Stimulated activated CD4-positive, alpha-beta T cell treated with anti-CD3 and anti-CD28 coated beads, Interleukin-2, amount 100 ng/mL, for 24 hours (primary cell): Measurements from ENCODE around the gene SPTLC1.
"Not testable (repeated sequence)": the region's sequence is repeated elsewhere in the genome, so short reads cannot be mapped to it uniquely, and the experiment has no call there.

Experiments used
- DNase-seq, 2 donors: peaks; one replicate each; pipeline ENCODE4 v3.0.0-alpha.2; 2020

SPTLC1 gene

GRCh38 chr9:92115071-92115858 lies at the start of gene SPTLC1:
Gene SPTLC1 (minus strand): TSS chr9:92115413. CDS start chr9:92115370, 43 bp downstream.
- DNase-seq, result peak; percentile 94 to 95

- DNase-seq, result no peak
Observed at GRCh38 chr9:92164975-92165374, 49.8 kb upstream of the SPTLC1 start.

GRCh38 chr9:92164490-92164889 lies 49.3 kb upstream of the SPTLC1 start:
- no peak for DNase-seq

GRCh38 chr9:92163276-92163675 lies 48.1 kb upstream of the SPTLC1 start:
- no peak for DNase-seq

- DNase-seq, result no peak
Observed at GRCh38 chr9:92160786-92161185, 45.6 kb upstream of the SPTLC1 start.

- no peak for DNase-seq
Observed at GRCh38 chr9:92159058-92159457, 43.8 kb upstream of the SPTLC1 start.

- no peak for DNase-seq
Observed at GRCh38 chr9:92158097-92158601, 42.9 kb upstream of the SPTLC1 start.

GRCh38 chr9:92155736-92156135 lies 40.5 kb upstream of the SPTLC1 start:
- DNase-seq, result not testable (repeated sequence)

GRCh38 chr9:92155221-92155620 lies 40.0 kb upstream of the SPTLC1 start:
- DNase-seq, result no peak

- DNase-seq, result not testable (repeated sequence)
Observed at GRCh38 chr9:92153466-92154415, 38.5 kb upstream of the SPTLC1 start.

GRCh38 chr9:92151691-92152393 lies 36.6 kb upstream of the SPTLC1 start:
- DNase-seq, result no peak

- DNase-seq, result not testable (repeated sequence)
Observed at GRCh38 chr9:92150501-92151470, 35.6 kb upstream of the SPTLC1 start.

GRCh38 chr9:92147852-92148180 lies 32.6 kb upstream of the SPTLC1 start:
- no peak for DNase-seq

GRCh38 chr9:92147030-92147851 lies 32.0 kb upstream of the SPTLC1 start:
- DNase-seq, result no peak

- DNase-seq, result no peak
Observed at GRCh38 chr9:92146610-92147009, 31.4 kb upstream of the SPTLC1 start.

GRCh38 chr9:92145784-92146183 lies 30.6 kb upstream of the SPTLC1 start:
- not testable (repeated sequence) for DNase-seq

- no peak for DNase-seq
Observed at GRCh38 chr9:92142329-92142728, 27.1 kb upstream of the SPTLC1 start.

GRCh38 chr9:92141144-92142129 lies 26.2 kb upstream of the SPTLC1 start:
- peak in 1 of 2 donors; percentile 26 for DNase-seq

GRCh38 chr9:92140754-92141143 lies 25.5 kb upstream of the SPTLC1 start:
- DNase-seq, result no peak
